HUES6 (cell line): ENCODE data around the gene ZNF138.
"Not testable (repeated sequence)": the region's sequence is repeated elsewhere in the genome, so short reads cannot be mapped to it uniquely, and the experiment has no call there.

Source experiments
- H3K27ac ChIP-seq: 2 replicates; pipeline ENCODE4 v1.7.0; 2013; ENCODE audit warnings: low read depth, mild to moderate bottlenecking, low read length, inconsistent platforms
- H3K27me3 ChIP-seq: 2 replicates; pipeline ENCODE4 v1.6.1; 2013; ENCODE audit warnings: low read length; ENCODE audit not compliant: control insufficient read depth, insufficient read depth
- H3K36me3 ChIP-seq: 2 replicates; pipeline ENCODE4 v1.6.1; 2013; ENCODE audit warnings: low read length; ENCODE audit not compliant: control insufficient read depth, insufficient read depth
- H3K4me1 ChIP-seq: 2 replicates; pipeline ENCODE4 v1.6.1; 2013; ENCODE audit warnings: low read length; ENCODE audit not compliant: control insufficient read depth, insufficient read depth
- H3K4me3 ChIP-seq: 2 replicates; pipeline ENCODE4 v1.5.1; 2013; ENCODE audit warnings: low read depth, low read length
- H3K9ac ChIP-seq: one replicate; pipeline ENCODE4 v1.6.1; 2013; ENCODE audit warnings: mild to moderate bottlenecking, low read length
- H3K9me3 ChIP-seq: 2 replicates; pipeline ENCODE4 v1.6.1; 2013; ENCODE audit warnings: low read depth, low read length; ENCODE audit not compliant: control insufficient read depth, insufficient read depth

The ZNF138 gene

DNA sequence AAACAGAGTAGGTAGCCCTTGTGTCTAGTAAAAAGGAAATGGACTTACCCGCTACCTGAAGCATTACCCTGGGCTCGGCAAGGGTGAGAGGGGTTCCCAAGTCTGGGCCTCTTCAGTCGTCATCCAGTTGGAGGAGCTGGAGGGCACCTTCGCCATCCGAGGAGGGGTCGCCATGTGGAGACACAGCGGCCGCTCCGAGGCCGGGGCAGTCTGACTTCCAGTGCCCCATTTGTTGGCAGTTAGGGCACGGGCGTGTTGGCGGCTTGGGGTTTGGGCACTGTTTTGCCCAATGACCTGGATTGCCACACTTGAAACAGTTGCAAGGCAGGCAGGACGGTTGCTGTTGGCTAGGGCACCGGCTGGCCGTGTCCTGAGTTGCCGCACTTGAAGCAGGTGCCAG is 43.8 kb downstream of the ZNF138 start:
- not testable (repeated sequence) for H3K9ac ChIP-seq, H3K9me3 ChIP-seq, H3K27me3 ChIP-seq, H3K36me3 ChIP-seq, H3K4me1 ChIP-seq, H3K4me3 ChIP-seq, H3K27ac ChIP-seq

DNA sequence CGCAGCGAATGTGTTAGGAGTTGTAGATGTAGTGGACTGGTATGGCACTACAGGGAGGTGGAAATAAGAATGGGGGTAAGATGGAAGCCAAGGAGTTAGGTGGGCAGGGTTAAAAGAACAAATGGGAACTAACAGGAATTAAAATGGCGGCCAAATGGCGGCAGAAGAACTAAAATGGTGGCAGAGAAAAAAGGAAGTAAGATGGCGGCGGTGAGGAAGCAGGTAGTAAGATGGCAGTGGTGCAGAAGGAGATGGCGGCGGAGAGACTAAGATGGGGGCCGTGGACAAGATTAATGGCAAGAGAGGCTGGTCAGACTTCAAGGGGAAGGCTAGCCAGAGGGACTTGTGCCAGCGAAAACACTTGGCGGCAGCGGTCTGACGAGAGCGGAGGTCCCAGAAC is 44.5 kb downstream of the ZNF138 start:
- Histone ChIP-seq H3K36me3 (no peaks in the 10 kb centered on the region), H3K4me3 (no peak overlapping the region), H3K9me3 (peaks cover 7% of the 10 kb centered on the region), H3K27ac (no peak overlapping the region), H3K9ac (no peak overlapping the region), H3K27me3 (no peaks in the 10 kb centered on the region), H3K4me1 (no peaks in the 10 kb centered on the region)

DNA sequence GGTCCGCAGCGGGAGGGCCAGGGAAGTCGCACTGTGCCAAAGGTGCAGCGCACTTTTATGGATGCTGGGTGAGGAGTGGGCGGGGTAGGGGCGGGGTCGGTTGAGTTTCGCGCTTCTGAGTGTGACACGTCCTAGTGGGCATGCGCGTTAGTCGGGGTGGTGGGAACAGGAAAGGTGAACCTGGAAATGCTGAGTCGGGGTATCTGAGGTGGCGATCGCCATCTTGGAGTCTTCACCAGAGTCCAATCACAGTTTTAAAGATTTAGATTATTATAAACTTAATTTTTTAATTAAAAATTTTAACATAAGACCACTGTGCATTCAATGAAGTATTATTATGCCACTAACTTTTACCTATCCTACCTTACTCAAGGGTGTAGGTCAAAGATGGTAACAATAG is 45.7 kb downstream of the ZNF138 start:
- Histone ChIP-seq H3K9me3 (peaks cover 7% of the 10 kb centered on the region), H3K9ac (no peak overlapping the region), H3K4me3 (no peak overlapping the region), H3K36me3 (no peaks in the 10 kb centered on the region), H3K4me1 (no peaks in the 10 kb centered on the region), H3K27me3 (no peaks in the 10 kb centered on the region), H3K27ac (no peak overlapping the region)

DNA sequence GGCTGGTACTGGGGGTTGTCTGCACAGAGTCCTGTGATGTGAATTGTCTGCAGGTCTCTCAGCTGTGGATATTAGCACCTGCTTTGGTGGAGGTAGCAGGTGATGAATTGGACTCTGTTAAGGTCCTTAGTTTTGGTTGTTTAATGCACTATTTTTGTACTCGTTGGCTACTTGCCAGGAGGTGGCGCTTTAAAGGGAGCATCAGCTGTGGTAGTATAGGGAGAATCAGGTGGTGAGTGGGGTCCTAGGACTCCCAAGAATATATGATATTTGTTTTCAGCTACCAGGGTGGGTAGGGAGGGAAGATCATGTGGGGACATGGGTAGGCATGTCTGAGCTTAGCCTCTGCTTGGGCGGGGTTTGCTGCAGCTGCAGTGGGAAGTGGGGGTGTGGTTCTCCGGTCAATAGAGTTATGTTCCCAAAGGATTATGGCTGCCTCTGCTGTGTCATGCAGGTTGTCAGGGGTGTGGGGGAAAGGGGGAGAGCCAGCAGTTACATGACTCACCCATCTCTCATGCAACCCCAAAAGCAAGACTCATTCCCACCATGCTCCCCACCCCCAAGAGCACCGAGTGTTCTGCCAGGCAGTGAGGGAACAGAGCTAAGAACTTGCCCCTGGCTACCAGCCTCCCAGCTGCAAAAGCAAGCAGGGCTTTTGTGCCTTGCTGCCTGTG is 55.2 kb downstream of the ZNF138 start:
- Histone ChIP-seq H3K36me3 (no peaks in the 10 kb centered on the region), H3K27me3 (no peaks in the 10 kb centered on the region), H3K9ac (no peak overlapping the region), H3K9me3 (no peaks in the 10 kb centered on the region), H3K27ac (no peak overlapping the region), H3K4me1 (0 out of 2 replicates have a peak, but pooled peaks cover 3% of the 10 kb centered on the region), H3K4me3 (no peak overlapping the region)

GRCh38 chr7:64849924-64850499 is 55.8 kb downstream of the ZNF138 start:
- no peaks in the 10 kb centered on the region for H3K27me3 ChIP-seq
- no peak overlapping the region for H3K4me3 ChIP-seq
- H3K4me1 ChIP-seq = 0 out of 2 replicates have a peak, but pooled peaks cover 3% of the 10 kb centered on the region
- H3K9ac ChIP-seq = no peak overlapping the region
- no peaks in the 10 kb centered on the region for H3K9me3 ChIP-seq
- H3K27ac ChIP-seq = no peak overlapping the region
- no peaks in the 10 kb centered on the region for H3K36me3 ChIP-seq

DNA sequence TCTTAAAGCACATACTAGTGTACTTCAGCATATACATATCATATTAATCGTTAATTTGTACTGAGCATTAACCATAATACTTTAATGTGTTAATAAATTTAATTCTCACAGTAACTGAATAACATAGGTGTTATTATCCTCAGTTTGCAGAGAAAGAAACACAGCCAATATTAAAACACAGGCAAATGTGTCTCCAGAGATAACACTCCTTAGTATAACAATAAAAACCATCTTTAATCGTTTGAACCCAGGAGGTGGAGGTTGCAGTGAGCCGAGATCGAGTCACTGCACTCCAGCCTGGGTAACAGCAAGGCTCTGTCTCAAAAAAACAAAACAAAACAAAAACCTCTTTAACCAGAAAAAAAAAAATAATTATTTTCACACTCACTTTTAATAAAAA is 59.5 kb downstream of the ZNF138 start:
- no peak overlapping the region for H3K27ac ChIP-seq
- H3K27me3 ChIP-seq = no peaks in the 10 kb centered on the region
- H3K4me1 ChIP-seq = 0 out of 2 replicates have a peak, but pooled peaks cover 3% of the 10 kb centered on the region
- no peaks in the 10 kb centered on the region for H3K9me3 ChIP-seq
- no peak overlapping the region for H3K4me3 ChIP-seq
- no peaks in the 10 kb centered on the region for H3K36me3 ChIP-seq
- no peak overlapping the region for H3K9ac ChIP-seq

DNA sequence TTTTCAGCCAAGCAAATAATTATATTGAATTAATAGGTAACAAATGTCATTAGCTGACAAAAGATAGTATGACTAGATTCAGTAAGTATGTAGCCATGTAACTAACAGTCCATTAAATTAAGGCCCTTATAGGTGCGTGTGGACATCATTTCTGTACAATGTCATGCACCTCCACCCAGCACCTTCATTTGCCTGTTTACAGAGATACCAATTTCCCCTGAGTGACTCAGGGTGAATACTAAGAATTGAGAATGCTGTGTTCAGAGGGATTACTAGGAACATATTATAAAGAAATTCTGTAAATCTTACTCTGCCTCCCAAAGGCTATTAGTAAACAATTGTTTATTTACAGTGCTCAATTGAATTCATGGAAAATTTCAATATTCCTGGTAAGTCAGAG is 60.7 kb downstream of the ZNF138 start:
- Histone ChIP-seq H3K36me3 (no peaks in the 10 kb centered on the region), H3K27me3 (no peaks in the 10 kb centered on the region), H3K4me3 (no peak overlapping the region), H3K4me1 (no peaks in the 10 kb centered on the region), H3K27ac (no peak overlapping the region), H3K9ac (no peak overlapping the region), H3K9me3 (no peaks in the 10 kb centered on the region)

DNA sequence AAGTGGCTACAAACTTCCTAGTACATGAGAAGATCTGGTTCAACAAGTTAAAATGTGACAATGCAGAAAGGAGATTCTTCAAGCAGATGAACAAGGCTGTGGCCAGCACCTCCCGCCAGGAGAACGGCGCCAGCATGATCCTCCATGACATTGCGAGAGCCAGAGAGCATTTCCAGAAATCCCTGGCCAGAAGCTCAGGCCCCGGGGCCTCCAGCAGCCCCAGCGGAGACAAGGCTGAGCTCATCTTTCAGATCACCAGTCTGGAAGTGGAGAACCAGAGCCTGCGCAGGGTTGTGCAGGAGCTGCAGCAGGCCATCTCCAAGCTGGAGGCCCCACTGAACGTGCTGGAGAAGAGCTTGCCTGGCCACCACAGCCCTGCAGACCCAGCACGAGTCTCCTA is 68.8 kb downstream of the ZNF138 start:
- no peaks in the 10 kb centered on the region for H3K4me1 ChIP-seq
- no peak overlapping the region for H3K9ac ChIP-seq
- H3K9me3 ChIP-seq = peaks cover 22% of the 10 kb centered on the region
- H3K27ac ChIP-seq = no peak overlapping the region
- no peaks in the 10 kb centered on the region for H3K27me3 ChIP-seq
- no peaks in the 10 kb centered on the region for H3K36me3 ChIP-seq
- H3K4me3 ChIP-seq = no peak overlapping the region

DNA sequence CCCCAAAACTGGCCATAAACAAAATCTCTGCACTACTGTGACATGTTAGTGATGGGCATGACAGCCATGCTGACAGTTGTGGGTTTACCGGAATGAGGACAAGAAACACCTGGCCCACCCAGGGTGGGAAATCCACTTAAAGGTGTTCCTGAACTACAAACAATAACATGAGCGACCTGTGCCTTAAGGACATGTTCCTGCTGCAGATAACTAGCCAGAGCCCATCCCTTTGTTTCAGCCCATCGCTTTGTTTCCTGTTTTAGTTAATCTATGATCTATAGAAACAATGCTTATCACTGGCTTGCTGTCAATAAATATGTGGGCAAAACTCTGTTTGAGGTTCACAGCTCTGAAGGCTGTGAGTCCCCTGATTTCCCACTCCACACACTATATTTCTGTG is 69.3 kb downstream of the ZNF138 start:
- H3K27ac ChIP-seq = not testable (repeated sequence)

DNA sequence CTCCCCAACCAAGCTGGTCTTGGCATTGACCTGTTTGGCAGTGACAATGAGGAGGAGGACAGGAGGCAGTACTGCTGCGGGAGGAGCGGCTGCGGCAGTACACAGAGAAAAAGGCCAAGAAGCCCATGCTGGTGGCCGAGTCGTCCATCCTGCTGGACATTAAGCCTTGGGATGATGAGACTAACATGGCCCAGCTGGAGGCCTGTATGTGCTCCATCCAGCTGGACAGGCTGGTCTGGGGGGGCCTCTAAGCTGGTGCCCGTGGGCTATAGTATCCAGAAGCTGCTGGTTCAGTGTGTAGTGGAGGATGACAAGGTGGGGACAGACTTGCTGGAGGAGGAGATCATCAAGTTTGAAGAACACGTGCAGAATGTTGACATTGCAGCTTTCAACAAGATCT is 69.7 kb downstream of the ZNF138 start:
- no peaks in the 10 kb centered on the region for H3K4me1 ChIP-seq
- H3K36me3 ChIP-seq = no peaks in the 10 kb centered on the region
- no peaks in the 10 kb centered on the region for H3K27me3 ChIP-seq
- no peak overlapping the region for H3K9ac ChIP-seq
- no peak overlapping the region for H3K27ac ChIP-seq
- peaks cover 25% of the 10 kb centered on the region for H3K9me3 ChIP-seq
- H3K4me3 ChIP-seq = no peak overlapping the region

More for the DNA sequence above, 69.3 kb downstream of the ZNF138 start:
- not testable (repeated sequence) for H3K27me3 ChIP-seq, H3K4me1 ChIP-seq, H3K36me3 ChIP-seq, H3K9ac ChIP-seq, H3K4me3 ChIP-seq
- H3K9me3 ChIP-seq = peaks cover 25% of the 10 kb centered on the region

DNA sequence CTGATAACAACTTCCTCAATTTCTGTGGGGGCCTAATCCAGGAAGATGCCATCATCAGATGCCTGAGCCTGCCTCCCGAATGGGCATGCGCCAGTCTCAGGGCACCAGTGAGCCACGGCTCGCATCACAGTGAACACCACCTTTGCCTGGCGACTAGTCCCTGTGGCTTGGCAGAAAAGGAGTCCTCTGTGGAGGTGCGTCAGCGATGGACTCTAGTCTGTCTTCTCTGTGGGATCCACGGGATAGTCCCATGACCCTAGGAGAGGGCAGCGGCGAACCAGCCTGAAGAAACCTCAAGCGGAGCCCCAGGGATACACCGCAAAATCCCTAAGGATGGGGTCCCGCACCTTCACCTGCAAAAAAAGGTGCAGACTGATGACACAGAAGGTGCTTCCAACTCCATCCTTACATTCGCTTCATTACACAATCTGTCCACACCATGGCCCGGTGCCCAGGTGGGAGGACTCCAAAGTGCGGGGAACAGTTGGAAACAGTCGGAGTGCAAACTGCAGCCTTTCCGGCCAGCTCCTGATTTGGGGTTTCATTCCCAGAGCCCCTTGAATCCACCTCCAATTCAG is 73.7 kb downstream of the ZNF138 start:
- Histone ChIP-seq H3K27me3 (no peaks in the 10 kb centered on the region; the same call in 1 of the 2 replicates), H3K9ac (no peak overlapping the region), H3K4me1 (no peaks in the 10 kb centered on the region), H3K27ac (no peak overlapping the region), H3K36me3 (no peaks in the 10 kb centered on the region), H3K4me3 (no peak overlapping the region), H3K9me3 (peaks cover 25% of the 10 kb centered on the region)
